ENCODE measurements around the gene APCDD1.

DNA sequence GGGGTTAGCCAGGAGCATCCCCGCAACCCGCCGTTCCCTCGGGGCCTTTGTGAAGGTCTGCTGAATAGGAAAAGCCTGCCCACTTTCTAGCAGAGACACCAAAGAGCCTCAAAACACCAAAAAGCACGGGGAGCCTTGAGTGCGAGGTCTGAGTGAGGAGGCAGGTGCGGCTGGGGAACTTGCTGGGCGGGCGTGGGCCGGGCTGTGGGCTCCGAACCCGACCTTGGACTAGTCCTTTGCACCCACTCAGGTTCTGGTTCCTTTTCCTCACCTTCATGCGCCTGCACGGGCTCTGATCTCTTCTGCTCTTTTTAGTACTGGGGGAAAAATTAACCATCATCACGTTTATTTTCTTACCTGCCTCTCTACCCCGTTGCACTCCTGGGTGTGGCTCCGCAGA, 19.9 kb downstream of the APCDD1 start:
- TF ChIP-seq, protein P1, sequence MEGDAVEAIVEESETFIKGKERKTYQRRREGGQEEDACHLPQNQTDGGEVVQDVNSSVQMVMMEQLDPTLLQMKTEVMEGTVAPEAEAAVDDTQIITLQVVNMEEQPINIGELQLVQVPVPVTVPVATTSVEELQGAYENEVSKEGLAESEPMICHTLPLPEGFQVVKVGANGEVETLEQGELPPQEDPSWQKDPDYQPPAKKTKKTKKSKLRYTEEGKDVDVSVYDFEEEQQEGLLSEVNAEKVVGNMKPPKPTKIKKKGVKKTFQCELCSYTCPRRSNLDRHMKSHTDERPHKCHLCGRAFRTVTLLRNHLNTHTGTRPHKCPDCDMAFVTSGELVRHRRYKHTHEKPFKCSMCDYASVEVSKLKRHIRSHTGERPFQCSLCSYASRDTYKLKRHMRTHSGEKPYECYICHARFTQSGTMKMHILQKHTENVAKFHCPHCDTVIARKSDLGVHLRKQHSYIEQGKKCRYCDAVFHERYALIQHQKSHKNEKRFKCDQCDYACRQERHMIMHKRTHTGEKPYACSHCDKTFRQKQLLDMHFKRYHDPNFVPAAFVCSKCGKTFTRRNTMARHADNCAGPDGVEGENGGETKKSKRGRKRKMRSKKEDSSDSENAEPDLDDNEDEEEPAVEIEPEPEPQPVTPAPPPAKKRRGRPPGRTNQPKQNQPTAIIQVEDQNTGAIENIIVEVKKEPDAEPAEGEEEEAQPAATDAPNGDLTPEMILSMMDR (IDR thresholded peaks at IDR 0.05; ENCODE audit: low read depth, low read length, poor library complexity, severe bottlenecking), result no peak
- no peak for TF ChIP-seq EZH2phosphoT487 (IDR thresholded peaks at IDR 0.05; ENCODE audit: borderline replicate concordance, low read length)
